Endothelial cell of umbilical vein (primary cell): ENCODE measurements around the gene NADK.

ENCODE experiments used
- CTCF ChIP-seq, 2 donors: IDR thresholded peaks; 1 replicate in 1 of 2; 2 replicates in 1 of 2; pipeline ENCODE4 v1.5.1; 2011; ENCODE audit warnings: low read length in 2 of 2, mild to moderate bottlenecking in 2 of 2, moderate library complexity in 2 of 2, control low read depth in 1 of 2, inconsistent platforms in 1 of 2, low read depth in 1 of 2; ENCODE audit not compliant: insufficient read depth in 1 of 2; ENCODE audit errors: extremely low read depth in 1 of 2
- EZH2 ChIP-seq: IDR thresholded peaks from 2 replicates; pipeline ENCODE4 v1.6.1; 2012; ENCODE audit warnings: borderline replicate concordance, low read depth, mild to moderate bottlenecking, moderate library complexity, low read length, inconsistent platforms; ENCODE audit not compliant: severe bottlenecking
- POLR2A ChIP-seq: IDR thresholded peaks from 2 replicates; pipeline ENCODE4 v1.6.1; 2012; ENCODE audit warnings: low read depth, mild to moderate bottlenecking, control low read depth, low read length

GRCh38 chr1:1761504-1762376, 16.5 kb downstream of the NADK start:
- TF ChIP-seq CTCF (IDR thresholded peaks at IDR 0.05; ENCODE audit: extremely low read depth in 1 of 2, insufficient read depth in 1 of 2, low read depth in 1 of 2, low read length in 2 of 2), result no peak
- no peak for TF ChIP-seq EZH2
- no peak for TF ChIP-seq POLR2A
